Posterior vena cava (tissue), 2 donors: ENCODE results near the gene PAXX. TPM values are rescaled to one million over a fixed set of nuclear protein-coding genes. Genes with fewer than 3 reads are reported as not detected.

Experiments
- DNase-seq: peaks from one replicate; pipeline ENCODE4 v3.0.0-alpha.2; 2020; ENCODE audit warnings: low spot score
- intact Hi-C, 2 donors: fragments of 100-400 bp; cut with DNase I; formaldehyde crosslinking; loops; one replicate each; pipeline versions ENCODE4 v1.14.1 to v1.14.2; 2022 to 2023
- total RNA-seq, 2 donors: library from RNA; stranded (reverse); fragmentation: NEBNext Ultra II Directional; extraction: Animal tissue kit (Norgen Biotek cat#: 25700); gene quantifications; one replicate each; pipeline ENCODE4 v1.2.1, GENCODE V29; 2021
- donor health status: DM: yes; HTN: yes; CAD: no.
- donor health status: DM: yes; HTN: yes; CAD: no.

The PAXX gene
- total RNA-seq, 2 donors from 2014 or later, result 23.1 to 25.4 TPM

- intact Hi-C loops, result no loop called here
- no peak for DNase-seq
Measured at GRCh38 chr9:137011907-137012675, 19.9 kb downstream of the PAXX start.

- intact Hi-C loops, result no loop called here
- DNase-seq, result no peak
Measured at GRCh38 chr9:137012694-137013570, 20.7 kb downstream of the PAXX start.

- no peak for DNase-seq
- intact Hi-C loops, result no loop called here
Measured at GRCh38 chr9:137013571-137013940, 21.3 kb downstream of the PAXX start.

- intact Hi-C loops, result no loop called here
- no peak for DNase-seq
Measured at GRCh38 chr9:137014166-137014565, 21.9 kb downstream of the PAXX start.

GRCh38 chr9:137014776-137015539 is 22.7 kb downstream of the PAXX start:
- intact Hi-C loops, result loop anchor here in 1 of 2 donors (5.0 kb wide), 1 partner anchor 408 kb away; no protein-coding TSS in a partner anchor
- no peak for DNase-seq

- intact Hi-C loops, result loop anchor here in 1 of 2 donors (5.0 kb wide), 1 partner anchor 408 kb away; no protein-coding TSS in a partner anchor
- no peak for DNase-seq
Measured at GRCh38 chr9:137015540-137015930, 23.3 kb downstream of the PAXX start.

GRCh38 chr9:137015976-137016375 is 23.8 kb downstream of the PAXX start:
- intact Hi-C loops, result loop anchor here in 1 of 2 donors (5.0 kb wide), 1 partner anchor 409 kb away; no protein-coding TSS in a partner anchor
- no peak for DNase-seq

- no peak for DNase-seq
- intact Hi-C loops, result loop anchor here in 1 of 2 donors (5.0 kb wide), 1 partner anchor 409 kb away; no protein-coding TSS in a partner anchor
Measured at GRCh38 chr9:137016436-137016835, 24.2 kb downstream of the PAXX start.

- no peak for DNase-seq
- intact Hi-C loops, result loop anchor here in 1 of 2 donors (5.0 kb wide), 1 partner anchor 410 kb away; no protein-coding TSS in a partner anchor
Measured at GRCh38 chr9:137017071-137017470, 24.8 kb downstream of the PAXX start.

GRCh38 chr9:137017791-137018497 is 25.7 kb downstream of the PAXX start:
- no peak for DNase-seq
- intact Hi-C loops, result loop anchor here in 1 of 2 donors (5.0 kb wide), 1 partner anchor 411 kb away; no protein-coding TSS in a partner anchor

- no peak for DNase-seq
- intact Hi-C loops, result loop anchor here in 1 of 2 donors (5.0 kb wide), 1 partner anchor 412 kb away; no protein-coding TSS in a partner anchor
Measured at GRCh38 chr9:137018761-137019559, 26.7 kb downstream of the PAXX start.

- DNase-seq, result no peak
- intact Hi-C loops, result loop anchor here in 1 of 2 donors (5.0 kb wide), 1 partner anchor 413 kb away; no protein-coding TSS in a partner anchor
Measured at GRCh38 chr9:137019891-137020683, 27.9 kb downstream of the PAXX start.

GRCh38 chr9:137020771-137021567 is 28.7 kb downstream of the PAXX start:
- intact Hi-C loops, result no loop called here
- no peak for DNase-seq

GRCh38 chr9:137021568-137021978 is 29.4 kb downstream of the PAXX start:
- intact Hi-C loops, result no loop called here
- no peak for DNase-seq

- intact Hi-C loops, result no loop called here
- no peak for DNase-seq
Measured at GRCh38 chr9:137021979-137022661, 29.9 kb downstream of the PAXX start.

GRCh38 chr9:137022662-137023008 is 30.4 kb downstream of the PAXX start:
- DNase-seq, result no peak
- intact Hi-C loops, result no loop called here
